HepG2 (cell line): ENCODE results near the gene FNDC7. TPM values are rescaled to one million over a fixed set of nuclear protein-coding genes. Genes with fewer than 3 reads are reported as not detected.

Experiments used
- ATAC-seq: fragments of 200-7000 bp; cut with Tn5 transposase; 3 replicates; pipeline ENCODE4 v1.9.1; 2020; ENCODE audit warnings: mild to moderate bottlenecking, moderate library complexity
- BruUV-seq: library from RNA; stranded (reverse); fragments of 400-500 nt; replicated peaks from 2 replicates; lab custom pipeline; 2021; lab: Mats Ljungman, UMichigan
- CTCF ChIA-PET: fragments of 300-600 bp; formaldehyde crosslinking; extraction: SDS; loops from one replicate; lab custom pipeline; 2021; ENCODE audit warnings: low total read pairs, inconsistent platforms, low intra/inter-chr PET ratio; lab: Yijun Ruan, JAX
- POLR2A ChIA-PET: fragments of 350-600 bp; sonication (Branson Sonifier 250); formaldehyde crosslinking; loops from one replicate; lab custom pipeline; 2020; ENCODE audit warnings: antibody characterized with exemption, inconsistent platforms; lab: Yijun Ruan, JAX
- DNase-seq: peaks from one replicate; pipeline ENCODE4 v3.0.0-alpha.2; 2015; ENCODE audit warnings: low spot score
- FAIRE-seq: peaks from 3 replicates; lab custom pipeline; 2011; peaks lifted over from hg19 to GRCh38; lab: Jason Lieb, UNC
- H2AFZ ChIP-seq: one replicate; pipeline ENCODE4 v1.6.1; 2011; ENCODE audit warnings: low read length, inconsistent platforms
- H3K27ac ChIP-seq: fragments of 300-600 bp; 3 replicates; pipeline ENCODE4 v1.8.0; 2011; ENCODE audit warnings: mixed run types, mild to moderate bottlenecking, mixed read lengths, low read length, inconsistent platforms; ENCODE audit not compliant: insufficient read depth; ENCODE audit errors: extremely low read length
- H3K27me3 ChIP-seq, 2 experiments: fragments of 200-600 bp in 1 of 2; 2 replicates in 1 of 2; 3 replicates in 1 of 2; pipeline versions ENCODE4 v1.6.0 to v1.8.0; 2011; ENCODE audit warnings: low read length in 2 of 2, mild to moderate bottlenecking in 2 of 2, moderate library complexity in 2 of 2, inconsistent platforms in 1 of 2; ENCODE audit not compliant: insufficient read depth in 2 of 2, control insufficient read depth in 1 of 2
- H3K36me3 ChIP-seq, 2 experiments: fragments of 200-600 bp in 1 of 2; replicated peaks in 1 of 2; 2 replicates in 1 of 2; 3 replicates in 1 of 2; pipeline versions ENCODE4 v1.5.1 to v1.8.0; 2011; ENCODE audit warnings: low read length in 2 of 2, inconsistent platforms in 1 of 2; ENCODE audit not compliant: insufficient read depth in 2 of 2, control insufficient read depth in 1 of 2
- H3K4me1 ChIP-seq: 2 replicates; pipeline ENCODE4 v1.5.1; 2012; ENCODE audit warnings: low read length, inconsistent platforms; ENCODE audit not compliant: insufficient read depth
- H3K4me2 ChIP-seq: 2 replicates; pipeline ENCODE4 v1.6.0; 2011; ENCODE audit warnings: low read depth, low read length, inconsistent platforms
- H3K4me3 ChIP-seq, 3 experiments: fragments of 200-600 bp in 1 of 3; sonication (generic), shearing (Covaris generic) in 1 of 3; replicated peaks in 1 of 3; 2 replicates each; pipeline ENCODE4 v1.5.1; 2011 to 2016; ENCODE audit warnings: low read length in 3 of 3, inconsistent platforms in 2 of 3, low read depth in 2 of 3, mild to moderate bottlenecking in 2 of 3, control low read depth in 1 of 3, mixed read lengths in 1 of 3; ENCODE audit not compliant: insufficient read depth in 1 of 3
- H3K79me2 ChIP-seq: one replicate; pipeline ENCODE4 v1.6.1; 2011; ENCODE audit warnings: low read length, inconsistent platforms; ENCODE audit not compliant: insufficient read depth
- H3K9ac ChIP-seq: 2 replicates; pipeline ENCODE4 v1.6.0; 2011; ENCODE audit warnings: mild to moderate bottlenecking, low read depth, low read length, inconsistent platforms; ENCODE audit not compliant: insufficient read depth
- H3K9me3 ChIP-seq: 2 replicates; pipeline ENCODE4 v1.5.1; 2012; ENCODE audit warnings: mild to moderate bottlenecking, low read length
- H4K20me1 ChIP-seq: 2 replicates; pipeline ENCODE4 v1.6.0; 2011; ENCODE audit warnings: inconsistent platforms, mild to moderate bottlenecking, low read length, moderate library complexity; ENCODE audit not compliant: insufficient read depth
- DR1 ChIP-seq: sonication (generic); formaldehyde crosslinking; IDR thresholded peaks from 2 replicates; pipeline ENCODE4 v1.8.0; 2021; ENCODE audit warnings: mild to moderate bottlenecking, missing genetic modification reagents, inconsistent platforms
- FOSL1 ChIP-seq: sonication (generic); formaldehyde crosslinking; IDR thresholded peaks from 2 replicates; pipeline ENCODE4 v1.9.0; 2021; ENCODE audit warnings: missing genetic modification reagents, borderline replicate concordance
- KMT2B ChIP-seq: IDR thresholded peaks from 2 replicates; pipeline ENCODE4 v1.6.1; 2016; ENCODE audit warnings: missing genetic modification reagents, missing compliant biosample characterization
- SNAI1 ChIP-seq: sonication (generic); formaldehyde crosslinking; IDR thresholded peaks from 2 replicates; pipeline ENCODE4 v1.5.0; 2020; ENCODE audit warnings: mild to moderate bottlenecking, missing genetic modification reagents, borderline replicate concordance
- TBP ChIP-seq: sonication (generic); formaldehyde crosslinking; IDR thresholded peaks from 2 replicates; pipeline ENCODE4 v1.5.0; 2020; ENCODE audit warnings: missing genetic modification reagents
- WIZ ChIP-seq: sonication (generic); formaldehyde crosslinking; IDR thresholded peaks from 2 replicates; pipeline ENCODE4 v1.5.1; 2020; ENCODE audit warnings: mild to moderate bottlenecking, missing genetic modification reagents
- ZC3H13 ChIP-seq: sonication (generic); formaldehyde crosslinking; IDR thresholded peaks from 2 replicates; pipeline ENCODE4 v1.8.1; 2023; ENCODE audit warnings: mild to moderate bottlenecking, missing genetic modification reagents, moderate library complexity
- ZMYM2 ChIP-seq: sonication (generic); formaldehyde crosslinking; IDR thresholded peaks from 2 replicates; pipeline ENCODE4 v1.8.0; 2022; ENCODE audit warnings: mild to moderate bottlenecking, missing genetic modification reagents
- ZNF780A ChIP-seq: sonication (generic); formaldehyde crosslinking; IDR thresholded peaks from 2 replicates; pipeline ENCODE4 v1.8.0; 2022; ENCODE audit warnings: mild to moderate bottlenecking, missing genetic modification reagents, moderate library complexity
- in situ Hi-C: cut with HindIII; loops from 2 replicates; pipeline ENCODE4 v1.10.0; 2017; ENCODE audit warnings: low pct_unique_long_range_greater_than_20kb; ENCODE audit not compliant: extremely low pct_ligation_motif_present
- intact Hi-C: fragments of 100-400 bp; cut with micrococcal nuclease; formaldehyde crosslinking; loops from one replicate; pipeline ENCODE4 v1.10.0; 2022; ENCODE audit not compliant: unreplicated experiment
- polyA plus RNA-seq, 8 experiments: library from polyadenylated mRNA; depleted of rRNA in 3 of 8; stranded (reverse) in 7 of 8; unstranded in 1 of 8; fragments of >200 nt; fragmentation: Illumina TruSeq in 4 of 8; extraction: Trizol in 4 of 8; gene quantifications; 2 replicates each; pipeline versions ENCODE4 v1.2.1 to v1.2.3, GENCODE V29; 2011 to 2016; ENCODE audit warnings: low read depth in 4 of 8, missing spikeins in 1 of 8, mixed read lengths in 1 of 8; ENCODE audit not compliant: insufficient read depth in 1 of 8
- total RNA-seq, 5 experiments: library from RNA; depleted of rRNA; stranded (reverse); fragments of >200 nt; fragmentation: Illumina TruSeq; extraction: Trizol; gene quantifications; 2 replicates each; pipeline ENCODE4 v1.2.3, GENCODE V29; 2016; ENCODE audit warnings: low read depth in 1 of 5
- TF ChIP-seq, protein P1 (sequence below): sonication (generic); formaldehyde crosslinking; IDR thresholded peaks from 2 replicates; pipeline ENCODE4 v1.5.1; 2020; ENCODE audit warnings: missing genetic modification reagents, mild to moderate bottlenecking, borderline replicate concordance

Gene FNDC7
- total and polyA plus RNA-seq, 2 of the 13 experiments (the other 11 are each of a cell fraction or from before 2014, with no cell fraction given): 0.03 TPM; not detected in 1

DNA sequence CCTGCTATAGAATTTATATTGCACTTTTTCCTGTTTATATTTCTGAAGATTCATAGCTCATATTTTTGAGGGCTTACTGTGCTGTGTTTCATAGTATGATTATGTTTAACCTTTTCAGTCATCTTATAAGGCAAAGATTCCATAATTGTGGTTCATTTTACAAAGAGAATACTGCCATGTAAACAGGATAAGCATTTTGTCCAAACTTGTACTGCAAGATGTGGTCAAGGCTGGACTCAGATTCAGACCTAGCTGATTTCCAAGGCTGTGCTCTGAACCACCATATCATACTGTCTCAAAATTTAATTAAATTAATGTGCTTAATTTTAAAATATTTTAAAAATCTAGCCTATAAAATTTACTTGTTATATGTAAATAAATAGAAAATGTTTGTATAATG is 65.1 kb downstream of the FNDC7 start:
- H4K20me1 ChIP-seq: no peaks in the 10 kb centered on the region
- peaks cover 2 to 31% of the 10 kb centered on the region in 2 experiments for H3K36me3 ChIP-seq
- H3K27ac ChIP-seq: no peak overlapping the region
- no peaks in the 10 kb centered on the region for H3K79me2 ChIP-seq
- CTCF ChIA-PET: no interaction called here
- ATAC-seq: no peak
- in situ Hi-C loops: no loop called here
- no peak overlapping the region for H3K9ac ChIP-seq
- no peaks in the 10 kb centered on the region for H3K27me3 ChIP-seq
- no peak for FAIRE-seq
- intact Hi-C loops: no loop called here
- H3K4me3 ChIP-seq: no peak overlapping the region
- no peak for TF ChIP-seq WIZ
- no peak for TF ChIP-seq TBP (CRISPR knock-in tag)
- TF ChIP-seq, protein P1, sequence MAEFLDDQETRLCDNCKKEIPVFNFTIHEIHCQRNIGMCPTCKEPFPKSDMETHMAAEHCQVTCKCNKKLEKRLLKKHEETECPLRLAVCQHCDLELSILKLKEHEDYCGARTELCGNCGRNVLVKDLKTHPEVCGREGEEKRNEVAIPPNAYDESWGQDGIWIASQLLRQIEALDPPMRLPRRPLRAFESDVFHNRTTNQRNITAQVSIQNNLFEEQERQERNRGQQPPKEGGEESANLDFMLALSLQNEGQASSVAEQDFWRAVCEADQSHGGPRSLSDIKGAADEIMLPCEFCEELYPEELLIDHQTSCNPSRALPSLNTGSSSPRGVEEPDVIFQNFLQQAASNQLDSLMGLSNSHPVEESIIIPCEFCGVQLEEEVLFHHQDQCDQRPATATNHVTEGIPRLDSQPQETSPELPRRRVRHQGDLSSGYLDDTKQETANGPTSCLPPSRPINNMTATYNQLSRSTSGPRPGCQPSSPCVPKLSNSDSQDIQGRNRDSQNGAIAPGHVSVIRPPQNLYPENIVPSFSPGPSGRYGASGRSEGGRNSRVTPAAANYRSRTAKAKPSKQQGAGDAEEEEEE (CRISPR knock-in tag): no peak
- TF ChIP-seq FOSL1 (CRISPR knock-in tag): no peak
- TF ChIP-seq ZMYM2 (CRISPR knock-in tag): no peak
- no peak for TF ChIP-seq ZNF780A
- TF ChIP-seq SNAI1 (CRISPR knock-in tag): no peak
- no peak for TF ChIP-seq DR1 (CRISPR knock-in tag)
- no peak for TF ChIP-seq ZC3H13
- no peak for TF ChIP-seq KMT2B
- no peak overlapping the region for H2AFZ ChIP-seq
- POLR2A ChIA-PET: no interaction called here
- BruUV-seq: no TSS peak
- no peak for DNase-seq
- peaks cover 8% of the 10 kb centered on the region for H3K4me1 ChIP-seq
- H3K4me2 ChIP-seq: no peak overlapping the region
- no peaks in the 10 kb centered on the region for H3K9me3 ChIP-seq
